Esophagus muscularis mucosa (tissue), 3 donors: ENCODE measurements around the gene ARSB.

ENCODE experiments used
- CTCF ChIP-seq, 3 experiments: fragments of 200-600 bp in 2 of 3; fragments of 450-650 bp in 1 of 3; sonication (generic) in 2 of 3; IDR thresholded peaks; one replicate each; pipeline ENCODE4 v1.5.1; 2017 to 2019; ENCODE audit warnings: antibody characterized with exemption in 3 of 3, mild to moderate bottlenecking in 2 of 3, moderate library complexity in 1 of 3
- POLR2A ChIP-seq: fragments of 450-650 bp; IDR thresholded peaks from one replicate; pipeline ENCODE4 v1.6.1; 2017; ENCODE audit warnings: antibody characterized with exemption, moderate library complexity, mild to moderate bottlenecking, low read depth
- POLR2AphosphoS5 ChIP-seq, 2 donors: sonication (generic); formaldehyde crosslinking; IDR thresholded peaks; one replicate each; pipeline ENCODE4 v1.6.1; 2017; ENCODE audit warnings: antibody characterized with exemption in 2 of 2

GRCh38 chr5:78803941-78804340, 181.2 kb downstream of the ARSB start:
- TF ChIP-seq CTCF (IDR thresholded peaks at IDR 0.05) (no peak), POLR2A (no peak), POLR2AphosphoS5 (IDR thresholded peaks at IDR 0.05) (no peak)
